DMS79 treated with DMSO at 0.1 percent for 48 hours (cell line): ENCODE measurements around the gene TOX2.
A peak's percentile ranks its signal among the peaks of the same experiment; 100 is the strongest.
"Not testable (repeated sequence)": the region's sequence is repeated elsewhere in the genome, so short reads cannot be mapped to it uniquely, and the experiment has no call there.

Experiments used
- DNase-seq: peaks from one replicate; lab custom pipeline; 2025; lab: John Stamatoyannopoulos, UW

TOX2 gene

DNA sequence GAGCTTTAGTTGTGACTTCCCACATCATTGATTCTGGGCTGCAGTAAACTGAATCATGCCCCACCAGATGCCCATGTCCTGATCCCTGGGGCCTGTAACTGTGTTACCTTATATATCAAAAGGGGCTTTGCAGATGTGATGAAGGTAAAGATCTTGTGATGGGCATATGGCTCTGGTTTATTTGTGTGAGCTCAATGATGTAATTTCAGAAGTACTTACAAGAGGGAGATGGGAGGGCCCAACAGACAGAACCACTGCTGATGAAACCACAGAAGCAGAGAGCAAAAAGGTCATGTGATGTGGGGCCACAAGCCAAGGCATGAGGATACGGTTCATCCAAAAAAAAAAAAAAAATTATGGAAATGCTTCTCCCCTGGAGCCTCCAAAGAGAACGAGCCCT lies 118.7 kb downstream of the TOX2 start:
- DNase-seq, result peak; percentile 46

DNA sequence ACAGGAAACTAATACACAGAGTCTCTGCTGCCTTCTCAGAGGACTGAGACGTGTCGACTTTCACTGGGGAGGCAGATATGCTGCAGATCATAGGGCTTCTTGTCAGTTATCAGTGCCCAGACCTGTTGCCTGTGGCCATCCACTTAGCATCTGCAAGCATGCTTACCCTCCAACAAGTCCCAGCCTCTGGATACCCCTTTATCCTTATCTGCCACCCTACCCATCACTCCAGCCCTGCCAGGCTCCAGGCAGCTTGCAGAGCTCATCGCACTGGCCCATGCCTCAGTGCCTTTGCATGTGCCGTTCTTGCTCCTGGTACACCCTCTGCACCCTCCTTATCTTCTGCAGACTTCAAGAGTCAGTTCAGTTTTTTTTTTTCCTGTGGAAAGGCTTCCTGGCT lies 119.2 kb downstream of the TOX2 start:
- no peak for DNase-seq

DNA sequence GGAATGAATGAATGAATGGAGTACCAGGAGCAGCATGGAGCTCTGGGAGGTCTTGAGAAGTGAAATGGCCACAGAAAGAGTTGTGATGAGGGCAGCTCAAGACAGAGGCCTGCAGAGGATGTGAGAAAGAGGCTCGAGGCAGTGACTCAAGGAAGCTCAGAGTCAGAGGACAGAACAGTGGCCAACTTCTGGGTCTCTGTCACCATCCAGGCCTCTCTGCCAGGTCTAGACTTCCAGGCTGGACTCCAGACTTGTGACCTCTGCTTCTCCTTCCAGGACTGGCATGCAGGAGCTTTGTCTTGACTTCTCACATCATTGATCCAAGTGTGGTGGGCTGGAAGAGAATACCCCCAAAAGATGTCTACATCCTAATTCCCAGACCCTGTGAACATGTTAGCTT lies 119.8 kb downstream of the TOX2 start:
- no peak for DNase-seq

DNA sequence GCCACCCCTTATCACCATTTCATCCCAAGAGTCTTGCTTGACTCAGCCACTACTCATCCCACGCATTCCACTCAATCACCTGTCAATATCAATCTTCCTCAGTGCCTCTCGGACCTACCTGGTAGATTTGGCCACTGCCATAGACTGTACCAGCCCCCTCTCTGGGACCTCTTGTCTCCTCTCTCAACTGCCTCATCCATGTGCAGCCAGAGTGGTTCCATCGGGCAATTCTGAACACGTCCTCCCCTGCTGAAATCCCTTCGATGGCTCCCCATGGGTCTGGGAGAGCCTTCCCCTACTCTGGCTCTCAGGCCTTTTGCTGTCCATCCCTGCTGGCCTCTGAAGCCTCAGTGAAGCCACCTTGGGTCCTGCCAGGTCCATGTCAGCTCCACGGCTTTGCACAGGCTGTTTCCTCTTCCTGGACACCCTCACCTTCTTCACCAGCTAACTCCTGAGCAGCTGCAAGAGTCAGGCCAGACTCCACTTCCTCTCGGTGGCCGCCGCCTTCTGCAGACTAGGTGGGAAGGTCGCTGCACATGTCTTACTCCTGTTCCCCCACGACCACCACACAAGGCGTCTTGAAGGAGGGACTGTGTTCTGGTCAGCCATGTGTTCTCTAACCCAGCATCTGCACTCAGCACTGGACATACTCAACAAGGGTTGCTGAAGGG lies 120.4 kb downstream of the TOX2 start:
- DNase-seq, result no peak

DNA sequence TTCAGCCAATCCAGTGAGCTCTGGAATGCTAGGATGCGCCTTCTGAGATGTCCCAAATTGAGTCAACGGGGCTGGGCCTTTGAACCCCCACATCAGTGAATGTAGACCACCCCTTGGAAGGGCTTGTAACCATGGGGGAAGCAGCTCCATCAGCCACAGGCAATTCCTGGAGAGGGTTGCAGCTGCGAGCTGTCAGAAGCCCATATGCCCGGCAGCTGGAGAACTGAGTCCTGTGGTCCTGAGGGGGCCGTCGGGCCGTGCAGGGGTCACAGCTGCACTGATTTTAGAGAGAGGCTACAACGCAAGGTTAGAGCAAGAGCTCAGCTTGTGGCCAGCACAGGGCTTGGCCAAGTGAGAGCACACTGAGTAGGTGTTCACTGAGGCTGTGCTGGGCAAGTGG lies 121.3 kb downstream of the TOX2 start:
- DNase-seq, result no peak

DNA sequence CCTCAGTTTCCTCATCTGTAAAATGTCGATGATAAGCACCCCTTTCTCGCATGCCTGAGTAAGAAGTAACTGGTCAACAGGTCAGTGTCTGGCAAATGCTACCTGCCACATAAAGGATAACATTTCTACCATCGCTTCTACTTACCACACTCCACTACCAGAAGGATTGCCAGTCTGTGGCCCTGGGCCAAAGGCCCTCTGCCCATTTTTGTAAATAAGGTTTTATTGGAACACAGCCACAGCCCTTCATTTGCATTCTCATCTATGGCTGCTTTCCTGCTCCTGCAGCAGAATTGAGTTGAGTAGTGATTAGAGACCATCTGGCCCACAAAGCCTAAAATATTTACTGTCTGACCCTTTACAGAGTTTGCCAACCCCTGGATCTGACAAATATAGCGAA lies 121.8 kb downstream of the TOX2 start:
- DNase-seq, result peak; percentile 63

DNA sequence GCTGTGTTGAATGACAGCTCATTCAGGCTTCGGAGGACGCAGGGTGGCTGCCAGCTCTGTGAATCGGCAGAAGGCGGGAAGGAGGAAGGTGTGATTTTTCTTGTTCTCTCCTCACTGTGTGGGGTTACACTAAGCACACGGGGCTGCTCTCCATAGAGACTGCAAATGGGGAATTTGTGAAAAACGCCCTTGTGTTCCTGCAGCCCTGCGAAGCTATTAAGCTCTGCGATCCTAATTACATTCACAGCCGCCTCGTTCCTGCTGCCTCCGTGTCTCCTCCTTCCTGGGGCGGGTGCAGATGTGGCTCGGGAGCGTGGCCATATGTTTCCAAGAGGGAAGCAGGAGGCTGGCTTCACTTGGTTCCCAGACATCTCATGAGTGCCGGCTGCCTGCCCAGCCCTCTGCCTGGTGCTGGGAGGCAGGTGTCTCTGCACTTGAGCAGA lies 124.0 kb downstream of the TOX2 start:
- peak; percentile 29 for DNase-seq

DNA sequence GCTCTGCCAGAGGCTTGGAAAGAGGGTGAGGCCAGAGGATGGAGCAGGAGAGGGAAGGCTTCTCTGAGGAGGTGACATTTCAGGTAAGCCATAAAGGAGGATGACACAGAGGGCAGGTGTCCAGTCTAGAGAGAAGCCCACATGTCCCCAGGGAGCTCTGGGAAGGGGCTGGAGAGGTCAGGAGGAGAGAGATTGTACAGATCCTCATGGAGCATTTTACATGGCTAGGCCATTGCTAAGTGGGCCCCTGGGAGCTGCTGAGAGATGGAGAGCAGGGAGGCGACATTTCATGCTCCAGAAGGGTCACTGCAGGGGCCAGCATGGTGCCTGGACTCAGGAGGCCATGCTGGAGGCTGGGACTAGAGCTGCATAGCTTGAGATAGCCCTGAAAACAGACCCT lies 124.5 kb downstream of the TOX2 start:
- DNase-seq, result no peak

DNA sequence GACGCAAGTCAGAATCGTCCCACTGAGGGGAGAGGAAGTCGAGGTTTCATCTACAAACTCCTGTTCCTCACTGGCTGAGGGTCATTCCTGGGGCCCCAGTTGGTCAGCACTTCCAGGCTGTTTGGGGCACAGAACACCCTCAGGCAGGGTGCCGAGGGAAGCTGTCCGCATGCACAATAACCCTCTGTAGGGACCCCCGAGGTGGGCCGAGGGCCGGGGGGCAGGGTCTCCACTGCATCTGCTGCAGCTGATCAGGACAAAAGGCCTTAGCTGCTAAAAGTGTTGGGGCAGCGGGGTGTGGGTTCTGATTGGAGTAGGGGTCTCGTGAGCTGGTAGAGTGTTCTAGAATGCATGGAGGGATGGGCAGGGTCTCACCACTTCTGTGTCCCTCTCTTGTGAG lies 125.1 kb downstream of the TOX2 start:
- no peak for DNase-seq

DNA sequence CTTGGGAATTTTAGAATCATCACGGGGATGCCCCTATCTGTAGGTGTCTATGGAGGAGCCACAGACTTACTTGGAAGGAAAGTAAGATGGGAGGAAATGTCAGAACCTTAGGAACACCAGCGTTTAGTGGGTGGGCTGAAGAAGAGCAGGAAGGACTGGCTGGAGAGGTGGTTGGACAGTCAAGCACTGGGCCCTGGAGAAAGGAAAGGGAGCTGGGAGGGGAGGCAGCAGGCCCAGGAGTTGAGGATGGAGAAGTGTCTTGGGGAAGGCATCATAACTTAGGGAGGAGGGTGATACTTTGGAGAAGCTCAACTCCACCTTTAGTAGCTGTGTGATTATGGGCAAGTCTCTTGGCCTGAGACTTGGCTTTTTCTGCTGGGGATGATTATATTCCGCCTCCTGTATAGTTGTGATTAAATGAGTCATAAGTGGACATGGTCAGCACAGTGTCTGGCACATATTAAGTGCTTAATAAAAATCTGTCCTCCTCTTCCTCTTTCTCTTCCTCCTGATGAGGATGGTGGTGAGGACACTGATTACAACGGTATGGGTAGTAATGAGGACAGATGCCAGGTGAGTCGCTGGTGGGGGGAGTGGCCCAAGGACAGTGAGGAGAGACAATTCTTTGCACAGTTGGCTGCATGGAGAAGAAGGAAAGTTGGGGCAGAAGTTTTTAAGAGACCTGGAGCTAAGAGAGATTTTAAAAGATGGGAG lies 125.7 kb downstream of the TOX2 start:
- DNase-seq, result no peak

DNA sequence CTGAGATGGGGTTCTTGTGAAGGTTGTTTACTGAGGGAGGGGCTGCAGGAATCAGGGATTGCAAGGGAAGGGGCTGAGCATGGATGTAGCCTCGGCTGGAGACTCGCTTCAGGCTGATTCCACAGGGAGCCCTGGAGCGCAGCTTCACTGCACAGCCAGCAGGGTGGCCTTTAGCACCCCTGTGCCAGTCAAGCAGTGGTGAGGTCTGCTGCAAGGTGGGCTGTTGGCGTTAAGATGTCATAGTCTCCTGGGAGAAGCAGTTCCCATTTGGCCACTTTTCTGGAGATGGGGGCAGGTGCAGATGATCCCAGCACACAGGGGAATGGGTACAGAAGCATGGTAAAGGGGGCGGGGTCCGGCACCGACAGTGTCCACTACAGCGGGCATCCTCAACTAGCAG lies 126.3 kb downstream of the TOX2 start:
- no peak for DNase-seq

DNA sequence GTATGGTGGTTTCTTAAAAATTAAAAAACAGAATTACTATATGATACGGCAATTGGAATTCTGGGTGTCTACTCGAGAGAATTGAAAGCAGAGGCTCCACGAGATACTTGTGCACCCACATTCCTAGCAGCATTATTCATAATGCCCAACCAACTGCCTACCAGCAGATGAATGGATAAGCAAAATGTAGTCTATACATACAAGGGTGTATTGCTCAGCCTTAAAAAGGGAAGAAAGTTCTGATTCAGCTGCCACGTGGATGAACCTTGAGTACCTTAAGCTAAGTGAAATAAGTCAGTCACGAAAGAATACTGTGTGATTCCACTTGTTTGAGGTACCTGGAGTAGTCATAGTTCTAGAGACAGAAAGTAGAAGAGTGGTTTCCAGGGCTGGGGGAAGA lies 130.1 kb downstream of the TOX2 start:
- DNase-seq, result not testable (repeated sequence)

DNA sequence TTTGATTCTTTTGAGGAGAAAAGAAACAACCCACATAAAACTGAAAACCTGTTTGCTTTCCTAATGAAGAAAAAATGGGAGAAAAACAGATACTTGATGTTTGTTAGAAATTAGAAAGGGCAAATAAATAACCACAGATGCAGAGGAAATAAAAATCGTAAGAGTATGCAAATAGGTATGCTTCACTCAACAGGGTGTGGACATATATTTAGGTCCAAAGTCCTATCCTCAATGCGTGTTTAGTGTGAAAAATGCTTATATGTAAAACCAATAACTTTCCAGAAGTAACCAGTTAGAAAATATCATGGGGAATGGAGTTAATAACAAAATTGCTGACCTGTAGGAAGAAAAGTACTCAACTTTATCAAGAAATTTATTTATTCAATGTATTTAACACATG lies 135.7 kb downstream of the TOX2 start:
- DNase-seq, result no peak

DNA sequence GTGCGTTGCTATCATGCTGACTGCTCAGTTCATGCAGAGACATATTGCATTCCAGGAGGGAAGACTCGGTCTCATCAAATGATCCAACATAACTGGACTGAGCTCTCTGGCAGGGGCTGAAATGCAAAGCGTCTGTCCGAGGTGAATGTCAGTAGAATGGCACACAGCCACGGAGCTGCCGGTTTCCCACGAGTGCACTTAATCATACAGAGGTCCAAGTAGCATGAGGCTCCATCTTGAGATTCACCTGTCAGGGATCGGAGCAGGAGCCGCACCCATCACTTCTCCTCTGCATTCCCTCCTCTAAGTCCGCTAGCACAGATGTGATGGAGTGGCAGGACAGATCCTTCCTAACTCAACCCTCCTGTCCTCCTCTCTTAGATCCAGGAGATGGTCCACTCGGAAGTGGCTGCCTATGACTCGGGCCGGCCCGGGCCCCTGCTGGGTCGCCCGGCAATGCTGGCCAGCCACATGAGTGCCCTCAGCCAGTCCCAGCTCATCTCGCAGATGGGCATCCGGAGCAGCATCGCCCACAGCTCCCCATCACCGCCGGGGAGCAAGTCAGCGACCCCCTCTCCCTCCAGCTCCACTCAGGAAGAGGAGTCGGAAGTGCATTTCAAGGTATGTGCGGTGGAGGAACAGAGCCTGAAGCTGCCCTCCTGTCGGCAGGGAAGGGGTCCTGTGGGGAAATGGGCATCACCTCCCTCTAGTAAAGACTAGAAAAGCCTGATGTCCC lies 136.4 kb downstream of the TOX2 start:
- no peak for DNase-seq

DNA sequence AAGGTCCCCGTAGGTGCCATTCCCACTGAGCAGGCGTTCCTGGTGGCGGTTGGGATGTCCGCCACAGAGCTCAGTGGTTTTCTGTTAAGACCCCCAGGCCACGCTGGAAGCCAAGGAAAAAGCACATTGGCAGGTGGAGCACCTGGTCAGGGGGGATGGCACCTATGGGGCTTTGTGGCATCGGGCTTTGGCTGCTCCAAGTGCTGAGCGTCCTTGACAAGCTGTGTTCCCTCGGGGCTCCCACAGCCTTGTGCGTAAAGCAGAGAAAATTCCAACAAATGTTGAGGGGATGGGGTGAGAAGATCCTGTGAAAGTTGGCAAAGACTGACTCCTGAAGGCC lies 137.0 kb downstream of the TOX2 start:
- DNase-seq, result no peak

DNA sequence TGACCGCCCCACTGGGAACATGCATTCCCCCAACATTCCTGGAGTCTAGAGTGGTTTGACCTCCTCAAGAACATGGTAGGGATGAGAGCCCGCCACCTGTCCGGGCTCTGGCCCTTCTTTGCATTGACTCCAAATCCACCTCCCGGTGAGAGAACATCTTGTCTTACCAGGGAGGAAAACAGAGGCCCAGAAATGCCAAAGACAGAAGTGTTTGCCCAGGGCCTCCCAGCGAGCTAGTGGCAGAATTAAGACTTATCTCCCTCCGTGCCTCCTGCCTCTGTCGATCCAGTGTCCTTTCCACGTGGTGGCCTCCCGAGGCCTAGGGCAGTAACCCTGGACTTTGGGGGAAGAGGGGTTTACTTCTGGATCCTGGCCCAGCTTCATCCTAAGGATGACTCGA lies 137.5 kb downstream of the TOX2 start:
- no peak for DNase-seq

DNA sequence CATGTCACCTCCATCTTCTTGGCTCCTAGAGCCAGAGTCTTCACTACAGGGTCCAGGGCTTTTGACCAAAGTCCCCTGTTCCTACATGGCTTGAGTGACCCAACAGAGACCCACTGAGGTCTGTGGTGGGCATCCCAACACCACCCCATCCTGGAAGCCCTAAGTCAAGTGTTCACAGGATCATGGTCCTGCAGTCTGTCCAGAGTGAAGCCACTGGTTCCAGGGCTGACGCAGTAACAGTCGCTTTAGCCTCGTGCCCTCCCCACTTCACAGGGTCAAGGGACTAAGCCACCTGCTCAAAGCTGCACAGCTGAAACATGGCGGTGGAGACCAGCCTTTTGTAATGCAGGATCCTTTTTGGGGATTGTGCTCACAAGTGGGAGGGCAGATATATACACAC lies 138.4 kb downstream of the TOX2 start:
- no peak for DNase-seq

DNA sequence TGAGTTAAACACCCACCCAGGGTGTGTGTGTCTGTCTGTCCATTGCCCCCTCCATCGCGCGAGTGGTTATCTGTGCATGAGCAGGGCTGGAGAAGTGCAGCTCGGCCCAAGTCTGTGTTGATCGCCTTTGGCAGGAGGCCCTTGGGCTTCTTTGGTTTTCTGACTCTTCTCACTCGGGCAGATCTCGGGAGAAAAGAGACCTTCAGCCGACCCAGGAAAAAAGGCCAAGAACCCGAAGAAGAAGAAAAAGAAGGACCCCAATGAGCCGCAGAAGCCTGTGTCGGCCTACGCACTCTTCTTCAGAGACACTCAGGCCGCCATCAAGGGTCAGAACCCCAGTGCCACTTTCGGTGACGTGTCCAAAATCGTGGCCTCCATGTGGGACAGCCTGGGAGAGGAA lies 139.5 kb downstream of the TOX2 start:
- DNase-seq, result no peak

DNA sequence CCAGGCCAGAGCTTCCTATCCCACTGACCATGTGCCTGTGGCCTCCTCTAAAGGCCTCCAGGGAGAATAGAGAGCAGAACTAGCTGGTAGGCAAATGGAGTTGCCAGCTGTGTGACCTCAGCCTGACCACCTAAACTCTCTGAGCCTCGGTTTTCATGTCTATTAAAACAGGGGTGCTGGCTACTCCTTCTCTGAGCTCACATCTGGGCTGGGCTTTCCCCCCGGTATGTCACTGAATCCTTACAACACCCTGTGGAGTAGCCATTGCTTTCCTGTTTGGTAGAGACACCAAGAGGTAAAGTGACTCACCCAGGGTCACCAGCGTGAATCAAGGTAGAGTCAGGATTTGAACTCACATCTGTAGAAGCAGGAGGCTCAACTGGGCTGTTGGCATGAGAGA lies 140.2 kb downstream of the TOX2 start:
- no peak for DNase-seq

DNA sequence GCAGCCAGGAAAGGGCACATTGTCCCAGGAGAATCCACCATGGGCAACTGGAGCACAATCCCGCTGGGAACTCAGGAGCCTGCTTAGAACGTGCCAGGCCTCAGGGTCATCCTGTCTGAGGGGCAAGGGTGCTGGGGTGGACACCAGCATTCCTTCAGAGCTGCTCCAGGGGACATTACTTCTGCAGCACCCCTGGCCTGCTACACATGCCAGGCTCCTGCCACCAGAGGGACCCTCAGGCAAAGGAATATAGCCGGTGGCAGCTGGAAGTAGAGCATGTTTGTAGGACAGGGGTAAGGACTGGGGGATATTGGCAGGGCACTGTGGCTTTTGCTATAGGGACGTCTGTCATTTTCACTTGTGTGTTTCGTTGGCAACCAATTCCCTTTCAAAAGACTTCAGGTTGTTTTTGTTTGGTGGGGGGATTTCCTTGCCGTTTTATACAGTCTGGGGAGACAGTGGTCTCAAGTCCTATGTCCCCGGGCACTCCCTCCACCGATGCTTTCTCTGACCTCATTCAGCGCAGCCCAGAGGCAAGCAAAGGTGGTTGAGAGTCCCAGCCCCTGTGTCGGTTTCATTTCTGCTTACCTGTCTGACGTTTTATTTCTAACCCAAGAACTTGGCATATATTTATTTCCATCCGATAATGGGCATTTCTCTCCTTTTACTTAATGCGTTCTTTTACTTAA lies 141.5 kb downstream of the TOX2 start:
- DNase-seq, result no peak

DNA sequence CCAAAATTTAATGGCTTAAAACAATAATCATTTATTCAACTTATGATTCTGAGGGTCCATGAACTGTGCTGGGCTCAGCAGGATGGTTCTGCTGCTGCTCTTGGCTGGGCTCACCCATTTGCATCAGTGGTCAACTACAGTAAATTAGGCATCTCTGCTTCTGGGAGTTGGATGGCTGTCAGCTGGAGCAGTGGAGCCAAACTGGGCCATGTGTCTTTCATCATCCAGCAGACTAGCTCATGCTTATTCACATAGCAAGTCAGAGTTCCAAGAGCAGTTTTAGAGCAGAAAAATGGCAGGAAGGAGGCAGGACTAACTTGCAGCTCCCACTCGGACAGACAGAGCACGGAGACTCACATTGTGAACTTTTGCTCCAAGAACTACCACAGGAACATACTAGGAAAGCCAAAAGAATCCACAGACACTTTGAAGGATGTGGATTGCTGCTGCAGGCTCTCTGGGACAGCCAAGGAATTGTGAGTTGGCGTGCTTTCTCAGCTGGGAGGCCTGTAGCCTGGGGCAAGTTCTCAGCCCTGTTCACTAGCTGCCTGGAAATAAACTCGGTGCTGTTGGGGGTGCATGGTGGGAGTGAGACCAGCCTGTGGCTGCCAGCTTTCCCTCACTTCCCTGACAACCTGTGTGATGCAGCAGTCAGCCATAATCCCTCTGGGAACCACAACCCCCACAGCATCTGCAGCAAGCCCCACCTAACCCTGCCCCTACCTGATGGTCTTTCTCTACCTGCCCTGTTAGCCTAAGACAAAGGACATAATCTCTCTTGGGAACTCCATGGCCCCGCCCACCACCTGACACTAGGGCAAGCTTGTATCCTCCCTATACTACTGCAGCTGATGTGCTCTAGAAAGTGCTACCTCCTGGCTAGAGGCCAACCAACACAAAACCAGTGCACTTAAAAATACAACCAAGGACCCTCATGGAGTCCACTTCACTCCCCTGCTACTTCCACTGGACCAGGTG lies 143.3 kb downstream of the TOX2 start:
- no peak for DNase-seq
